Activated CD8-positive, alpha-beta T cell treated with anti-CD3 and anti-CD28 coated beads for 36 hours (primary cell): Measurements from ENCODE around the gene CREBL2. TPM values are rescaled to one million over a fixed set of nuclear protein-coding genes. Genes with fewer than 3 reads are reported as not detected.
"Not testable (repeated sequence)": the region's sequence is repeated elsewhere in the genome, so short reads cannot be mapped to it uniquely, and the experiment has no call there.

ENCODE experiments used
- ATAC-seq: fragments of 200-7000 bp; cut with Tn5 transposase; one replicate; pipeline ENCODE4 v1.10.0; 2021; ENCODE audit warnings: mild to moderate bottlenecking, moderate library complexity
- CTCF ChIA-PET: fragments of 350-600 bp; sonication (Branson Sonifier 250); formaldehyde crosslinking; loops from one replicate; lab custom pipeline; 2021; ENCODE audit warnings: antibody characterized with exemption; lab: Charles Lee
- POLR2A ChIA-PET: fragments of 350-600 bp; sonication (Branson Sonifier 250); formaldehyde crosslinking; loops from one replicate; lab custom pipeline; 2021; ENCODE audit warnings: antibody characterized with exemption; lab: Charles Lee
- DNase-seq: peaks from one replicate; pipeline ENCODE4 v3.0.0-alpha.2; 2020
- H3K27ac Mint-ChIP-seq: one replicate; pipeline ENCODE4 v1.8.0; 2021; ENCODE audit warnings: mild to moderate bottlenecking, mixed read lengths
- H3K27me3 Mint-ChIP-seq: one replicate; pipeline ENCODE4 v1.8.0; 2021; ENCODE audit warnings: mixed read lengths
- H3K36me3 Mint-ChIP-seq: one replicate; pipeline ENCODE4 v1.8.0; 2021; ENCODE audit warnings: low read depth, mixed read lengths
- H3K4me1 Mint-ChIP-seq: one replicate; pipeline ENCODE4 v1.8.0; 2021; ENCODE audit warnings: low read depth, mixed read lengths
- H3K4me3 Mint-ChIP-seq: one replicate; pipeline ENCODE4 v1.8.0; 2021; ENCODE audit warnings: mild to moderate bottlenecking, moderate library complexity, mixed read lengths
- H3K9me3 Mint-ChIP-seq: one replicate; pipeline ENCODE4 v1.8.0; 2021; ENCODE audit warnings: mixed read lengths
- intact Hi-C: fragments of 100-400 bp; cut with micrococcal nuclease; formaldehyde crosslinking; loops from one replicate; pipeline ENCODE4 v1.10.0; 2022
- total RNA-seq, 2 experiments: library from RNA; stranded (reverse); gene quantifications; one replicate each; pipeline ENCODE4 v1.2.3, GENCODE V29; 2021
- TF ChIP-seq, protein P1 (sequence below): fragments of 200-600 bp; IDR thresholded peaks from one replicate; pipeline ENCODE4 v1.8.0; 2022; ENCODE audit warnings: antibody characterized with exemption, mild to moderate bottlenecking

Gene CREBL2
- total RNA-seq, 2 experiments from 2014 or later: 12.7 to 14.9 TPM

DNA sequence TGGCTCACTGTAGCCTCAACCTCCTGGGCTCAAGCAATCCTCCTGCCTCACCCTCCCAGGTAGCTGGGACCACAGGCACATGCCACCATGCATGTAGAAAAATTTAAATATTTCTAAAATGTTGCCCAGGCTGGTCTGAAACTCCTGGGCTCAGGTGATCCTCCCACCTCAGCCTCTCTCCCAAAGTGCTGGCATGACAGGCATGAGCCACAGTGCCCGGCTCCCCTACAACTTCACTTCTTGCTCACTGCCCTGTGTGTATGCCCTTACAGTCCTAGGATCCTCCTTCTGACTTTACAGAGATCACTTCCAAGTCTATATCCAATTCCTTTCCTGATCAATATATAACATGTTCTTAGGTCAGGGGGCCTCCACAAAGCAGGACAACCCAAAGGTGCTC, 23.8 kb upstream of the CREBL2 start:
- Mint-ChIP-seq H3K4me1 (peaks cover 28% of the 10 kb centered on the region), H3K4me3 (no peak overlapping the region), H3K27ac (no peak overlapping the region), H3K27me3 (peaks cover 1% of the 10 kb centered on the region), H3K36me3 (no peaks in the 10 kb centered on the region), H3K9me3 (no peaks in the 10 kb centered on the region)
- TF ChIP-seq, protein P1, sequence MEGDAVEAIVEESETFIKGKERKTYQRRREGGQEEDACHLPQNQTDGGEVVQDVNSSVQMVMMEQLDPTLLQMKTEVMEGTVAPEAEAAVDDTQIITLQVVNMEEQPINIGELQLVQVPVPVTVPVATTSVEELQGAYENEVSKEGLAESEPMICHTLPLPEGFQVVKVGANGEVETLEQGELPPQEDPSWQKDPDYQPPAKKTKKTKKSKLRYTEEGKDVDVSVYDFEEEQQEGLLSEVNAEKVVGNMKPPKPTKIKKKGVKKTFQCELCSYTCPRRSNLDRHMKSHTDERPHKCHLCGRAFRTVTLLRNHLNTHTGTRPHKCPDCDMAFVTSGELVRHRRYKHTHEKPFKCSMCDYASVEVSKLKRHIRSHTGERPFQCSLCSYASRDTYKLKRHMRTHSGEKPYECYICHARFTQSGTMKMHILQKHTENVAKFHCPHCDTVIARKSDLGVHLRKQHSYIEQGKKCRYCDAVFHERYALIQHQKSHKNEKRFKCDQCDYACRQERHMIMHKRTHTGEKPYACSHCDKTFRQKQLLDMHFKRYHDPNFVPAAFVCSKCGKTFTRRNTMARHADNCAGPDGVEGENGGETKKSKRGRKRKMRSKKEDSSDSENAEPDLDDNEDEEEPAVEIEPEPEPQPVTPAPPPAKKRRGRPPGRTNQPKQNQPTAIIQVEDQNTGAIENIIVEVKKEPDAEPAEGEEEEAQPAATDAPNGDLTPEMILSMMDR: no peak
- ChIA-PET CTCF (interaction anchor here (1.2 kb wide), 1 partner anchor 11 kb away, joined by 3 read pairs; no protein-coding TSS in a partner anchor), POLR2A (no interaction called here)
- ATAC-seq (no peak), DNase-seq (no peak)
- intact Hi-C loops: no loop called here

DNA sequence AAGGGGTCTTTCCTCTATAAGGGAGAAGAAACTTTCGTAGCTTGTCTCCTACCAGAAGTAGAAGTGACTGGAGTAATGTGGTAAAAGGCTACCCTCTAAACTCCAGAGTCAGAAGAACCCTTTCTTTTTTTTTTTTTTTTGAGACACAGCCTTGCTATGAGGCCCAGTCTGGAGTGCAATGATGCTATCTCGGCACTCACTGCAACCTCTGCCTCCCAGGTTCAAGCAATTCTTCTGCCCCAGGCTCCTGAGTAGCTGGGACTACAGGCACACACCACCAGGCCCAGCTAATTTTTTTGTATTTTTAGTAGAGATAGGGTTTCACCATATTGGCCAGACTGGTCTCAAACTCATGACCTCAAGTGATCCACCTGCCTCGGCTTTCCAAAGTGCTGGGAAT, 23.2 kb upstream of the CREBL2 start:
- peaks cover 22% of the 10 kb centered on the region for H3K4me1 Mint-ChIP-seq
- H3K27me3 Mint-ChIP-seq, H3K36me3 Mint-ChIP-seq, H3K27ac Mint-ChIP-seq, DNase-seq, ATAC-seq, POLR2A ChIA-PET, H3K9me3 Mint-ChIP-seq, H3K4me3 Mint-ChIP-seq, intact Hi-C loops: not testable (repeated sequence)
- CTCF ChIA-PET: interaction anchor here (1.2 kb wide), 1 partner anchor 11 kb away, joined by 3 read pairs; no protein-coding TSS in a partner anchor

DNA sequence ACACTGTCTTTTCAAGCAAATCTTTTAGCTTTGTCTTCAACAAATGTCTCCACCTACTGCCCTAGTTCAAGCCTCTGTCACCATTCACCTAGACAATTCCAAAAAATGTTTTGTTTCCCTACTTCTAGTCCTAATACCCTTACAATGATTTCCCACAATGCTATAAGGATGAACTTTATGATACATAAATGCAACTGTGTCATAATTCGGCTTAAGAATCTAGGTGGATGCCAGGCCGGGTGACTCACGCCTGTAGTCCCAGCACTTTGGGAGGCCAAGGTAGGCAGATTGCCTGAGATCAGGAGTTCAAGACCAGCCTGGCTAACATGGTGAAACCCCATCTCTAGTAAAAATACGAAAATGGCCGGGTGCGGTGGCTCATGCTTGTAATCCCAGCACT, 20.7 kb upstream of the CREBL2 start:
- TF ChIP-seq, protein P1: no peak
- Mint-ChIP-seq H3K36me3 (no peaks in the 10 kb centered on the region), H3K27me3 (peaks cover 1% of the 10 kb centered on the region), H3K4me1 (peaks cover 5% of the 10 kb centered on the region), H3K9me3 (no peaks in the 10 kb centered on the region), H3K4me3 (no peak overlapping the region), H3K27ac (no peak overlapping the region)
- no peak for DNase-seq
- ATAC-seq: no peak
- CTCF ChIA-PET: no interaction called here
- intact Hi-C loops: no loop called here
- POLR2A ChIA-PET: no interaction called here

DNA sequence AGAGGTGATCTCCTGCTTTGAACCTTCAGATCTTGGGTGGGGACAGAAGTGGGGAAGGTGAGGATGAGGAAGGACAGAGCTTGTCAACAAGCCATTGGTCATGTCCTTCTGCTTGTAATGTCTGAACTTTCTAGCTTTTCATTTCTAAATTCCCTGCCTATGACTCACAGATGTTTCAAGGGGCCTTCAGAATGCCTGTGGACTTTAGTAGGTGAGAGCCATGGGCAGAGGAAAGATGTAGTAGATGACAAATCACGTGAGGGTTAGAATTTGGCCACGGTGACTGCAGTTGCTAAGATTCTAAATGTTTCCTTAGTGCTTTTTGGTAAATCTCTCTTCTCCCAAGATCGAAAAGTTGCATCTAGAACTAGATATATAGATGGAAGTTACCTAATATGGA, 18.7 kb upstream of the CREBL2 start:
- DNase-seq (no peak), ATAC-seq (no peak)
- intact Hi-C loops: no loop called here
- peaks cover 4% of the 10 kb centered on the region for H3K4me1 Mint-ChIP-seq
- H3K27ac Mint-ChIP-seq: no peak overlapping the region
- H3K27me3 Mint-ChIP-seq: no peaks in the 10 kb centered on the region
- H3K9me3 Mint-ChIP-seq: no peaks in the 10 kb centered on the region
- ChIA-PET CTCF (interaction anchor here (1.6 to 1.7 kb wide), 2 partner anchors 53 to 216 kb away, joined by 4 read pairs; no protein-coding TSS in a partner anchor), POLR2A (interaction anchor here (1.1 to 1.3 kb wide), 3 partner anchors 8 to 228 kb away, joined by 3 read pairs; no protein-coding TSS in a partner anchor)
- no peak overlapping the region for H3K4me3 Mint-ChIP-seq
- TF ChIP-seq, protein P1: no peak
- no peaks in the 10 kb centered on the region for H3K36me3 Mint-ChIP-seq

DNA sequence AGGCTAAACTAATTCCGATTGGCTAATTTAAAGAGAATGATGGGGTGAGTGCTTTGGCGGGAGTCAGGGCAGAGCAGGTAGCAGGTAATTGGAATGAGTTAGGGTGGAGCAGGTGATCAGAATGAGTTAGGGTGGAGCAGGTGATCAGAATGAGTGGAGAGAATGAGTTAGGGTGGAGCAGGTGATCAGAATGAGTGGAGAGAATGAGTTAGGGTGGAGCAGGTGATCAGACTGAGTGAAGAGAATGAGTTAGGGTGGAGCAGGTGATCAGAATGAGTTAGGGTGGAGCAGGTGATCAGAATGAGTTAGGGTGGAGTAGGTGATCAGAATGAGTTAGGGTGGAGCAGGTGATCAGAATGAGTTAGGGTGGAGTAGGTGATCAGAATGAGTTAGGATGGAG, 15.7 kb upstream of the CREBL2 start:
- not testable (repeated sequence) for H3K4me1 Mint-ChIP-seq, ATAC-seq

DNA sequence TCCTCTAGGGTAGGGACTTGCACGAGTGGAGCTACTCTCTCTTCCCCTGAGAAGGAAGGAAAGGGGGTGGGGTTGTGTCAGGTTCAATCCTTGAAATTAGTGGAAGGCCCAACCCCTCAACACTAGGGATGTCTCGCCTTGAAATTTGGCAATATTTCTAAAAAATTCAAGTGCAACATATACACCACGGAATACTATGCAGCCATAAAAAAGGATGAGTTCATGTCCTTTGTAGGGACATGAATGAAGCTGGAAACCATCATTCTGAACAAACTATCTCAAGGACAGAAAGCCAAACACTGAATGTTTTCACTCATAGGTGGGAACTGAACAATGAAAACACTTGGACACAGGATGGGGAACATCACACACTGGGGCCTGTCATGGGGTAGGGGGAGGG, 15.1 kb upstream of the CREBL2 start:
- H3K4me1 Mint-ChIP-seq, POLR2A ChIA-PET, DNase-seq, ATAC-seq, H3K27ac Mint-ChIP-seq, H3K27me3 Mint-ChIP-seq, intact Hi-C loops, H3K4me3 Mint-ChIP-seq, H3K9me3 Mint-ChIP-seq, H3K36me3 Mint-ChIP-seq, CTCF ChIA-PET: not testable (repeated sequence)

More for the DNA sequence above, 15.7 kb upstream of the CREBL2 start:
- H3K27me3 Mint-ChIP-seq, intact Hi-C loops, POLR2A ChIA-PET, CTCF ChIA-PET, H3K9me3 Mint-ChIP-seq, H3K4me3 Mint-ChIP-seq, H3K36me3 Mint-ChIP-seq, H3K27ac Mint-ChIP-seq, DNase-seq: not testable (repeated sequence)
